H9 (cell line): ENCODE results near the gene MPG. TPM values are rescaled to one million over a fixed set of nuclear protein-coding genes. Genes with fewer than 3 reads are reported as not detected.

Experiments
- DNase-seq: peaks from one replicate; pipeline ENCODE4 v3.0.0-alpha.2; 2017
- H2AFZ ChIP-seq: one replicate; pipeline ENCODE4 v1.6.1; 2013; ENCODE audit warnings: mild to moderate bottlenecking, low read length, control low read depth, moderate library complexity
- H2AK5ac ChIP-seq: 2 replicates; pipeline ENCODE4 v1.6.1; 2013; ENCODE audit warnings: low read length, control low read depth, mixed read lengths; ENCODE audit not compliant: insufficient read length
- H2BK120ac ChIP-seq: one replicate; pipeline ENCODE4 v1.6.1; 2013; ENCODE audit warnings: low read depth, mild to moderate bottlenecking, low read length, control low read depth, inconsistent platforms; ENCODE audit not compliant: poor library complexity, severe bottlenecking
- H2BK12ac ChIP-seq: 2 replicates; pipeline ENCODE4 v1.6.1; 2013; ENCODE audit warnings: low read length, control low read depth, mixed read lengths, low read depth; ENCODE audit not compliant: insufficient read length
- H2BK15ac ChIP-seq: 2 replicates; pipeline ENCODE4 v1.6.1; 2013; ENCODE audit warnings: low read depth, low read length, control low read depth
- H2BK20ac ChIP-seq: one replicate; pipeline ENCODE4 v1.6.1; 2013; ENCODE audit warnings: low read depth, mild to moderate bottlenecking, low read length, control low read depth, inconsistent platforms; ENCODE audit not compliant: poor library complexity, severe bottlenecking
- H2BK5ac ChIP-seq: 2 replicates; pipeline ENCODE4 v1.6.1; 2013; ENCODE audit warnings: low read length, control low read depth, mixed read lengths; ENCODE audit not compliant: insufficient read length
- H3K14ac ChIP-seq: 2 replicates; pipeline ENCODE4 v1.6.1; 2013; ENCODE audit warnings: low read length, control low read depth; ENCODE audit not compliant: insufficient read depth
- H3K18ac ChIP-seq: 2 replicates; pipeline ENCODE4 v1.6.1; 2013; ENCODE audit warnings: low read depth, mild to moderate bottlenecking, mixed read lengths, low read length, control low read depth; ENCODE audit not compliant: insufficient read length
- H3K23ac ChIP-seq: 2 replicates; pipeline ENCODE4 v1.6.1; 2013; ENCODE audit warnings: low read length, control low read depth, mixed read lengths, low read depth; ENCODE audit not compliant: insufficient read length
- H3K23me2 ChIP-seq: 2 replicates; pipeline ENCODE4 v1.6.1; 2013; ENCODE audit warnings: low read depth, mild to moderate bottlenecking, mixed read lengths, low read length, control low read depth; ENCODE audit not compliant: insufficient read length, poor library complexity, severe bottlenecking
- H3K27ac ChIP-seq: 2 replicates; pipeline ENCODE4 v1.5.1; 2013; ENCODE audit warnings: low read length, control low read depth, mixed read lengths, low read depth; ENCODE audit not compliant: insufficient read length
- H3K27me3 ChIP-seq: 2 replicates; pipeline ENCODE4 v1.6.1; 2013; ENCODE audit warnings: low read length, control low read depth, inconsistent platforms; ENCODE audit not compliant: insufficient read depth
- H3K4ac ChIP-seq: 2 replicates; pipeline ENCODE4 v1.6.1; 2013; ENCODE audit warnings: low read depth, mild to moderate bottlenecking, control low read depth, inconsistent platforms, low read length, moderate library complexity
- H3K4me1 ChIP-seq: 2 replicates; pipeline ENCODE4 v1.6.1; 2013; ENCODE audit warnings: low read length, control low read depth, inconsistent platforms; ENCODE audit not compliant: insufficient read depth
- H3K4me2 ChIP-seq: 2 replicates; pipeline ENCODE4 v1.6.1; 2013; ENCODE audit warnings: low read length, control low read depth, mixed read lengths; ENCODE audit not compliant: insufficient read length, insufficient read depth
- H3K56ac ChIP-seq: 2 replicates; pipeline ENCODE4 v1.6.1; 2013; ENCODE audit warnings: low read depth, mild to moderate bottlenecking, mixed read lengths, low read length, control low read depth; ENCODE audit not compliant: insufficient read length
- H3K79me1 ChIP-seq: 2 replicates; pipeline ENCODE4 v1.6.1; 2013; ENCODE audit warnings: low read depth, mild to moderate bottlenecking, moderate library complexity, low read length, control low read depth, inconsistent platforms; ENCODE audit not compliant: insufficient read depth, poor library complexity, severe bottlenecking
- H3K79me2 ChIP-seq: 2 replicates; pipeline ENCODE4 v1.6.1; 2013; ENCODE audit warnings: low read length, control low read depth, inconsistent platforms; ENCODE audit not compliant: insufficient read depth
- H3K9ac ChIP-seq: 2 replicates; pipeline ENCODE4 v1.6.1; 2013; ENCODE audit warnings: low read length, control low read depth, mixed read lengths; ENCODE audit not compliant: insufficient read length; ENCODE audit errors: extremely low read depth
- H3K9me3 ChIP-seq: one replicate; pipeline ENCODE4 v1.6.1; 2013; ENCODE audit warnings: low read depth, low read length, inconsistent platforms; ENCODE audit not compliant: control insufficient read depth
- H3T11ph ChIP-seq: one replicate; pipeline ENCODE4 v1.6.1; 2013; ENCODE audit warnings: mild to moderate bottlenecking, low read length, control low read depth, inconsistent platforms
- H4K20me1 ChIP-seq: one replicate; pipeline ENCODE4 v1.6.1; 2013; ENCODE audit not compliant: control insufficient read depth, insufficient read length, insufficient read depth
- H4K5ac ChIP-seq: 2 replicates; pipeline ENCODE4 v1.6.1; 2013; ENCODE audit warnings: low read depth, mild to moderate bottlenecking, mixed read lengths, low read length, control low read depth; ENCODE audit not compliant: insufficient read length
- H4K8ac ChIP-seq: replicated peaks from 2 replicates; pipeline ENCODE4 v1.6.1; 2013; ENCODE audit warnings: low read length, control low read depth, mixed read lengths, low read depth; ENCODE audit not compliant: insufficient read length
- H4K91ac ChIP-seq: 2 replicates; pipeline ENCODE4 v1.6.1; 2013; ENCODE audit warnings: low read depth, mild to moderate bottlenecking, moderate library complexity, mixed read lengths, low read length, control low read depth; ENCODE audit not compliant: insufficient read length
- H3K27ac Mint-ChIP-seq, 3 experiments: 2 replicates in 2 of 3; 3 replicates in 1 of 3; pipeline ENCODE4 v1.8.0; 2020 to 2021; ENCODE audit warnings: mixed read lengths in 3 of 3, mild to moderate bottlenecking in 1 of 3, moderate library complexity in 1 of 3
- H3K27me3 Mint-ChIP-seq: 2 replicates; pipeline ENCODE4 v1.8.0; 2021; ENCODE audit warnings: low read depth, mild to moderate bottlenecking, moderate library complexity, mixed read lengths
- H3K36me3 Mint-ChIP-seq, 3 experiments: 2 replicates in 2 of 3; 3 replicates in 1 of 3; pipeline ENCODE4 v1.8.0; 2020 to 2021; ENCODE audit warnings: low read depth in 3 of 3, mixed read lengths in 3 of 3; ENCODE audit not compliant: insufficient read depth in 1 of 3
- H3K4me1 Mint-ChIP-seq, 2 experiments: 2 replicates each; pipeline ENCODE4 v1.8.0; 2020; ENCODE audit warnings: mixed read lengths in 2 of 2
- H3K4me3 Mint-ChIP-seq, 2 experiments: 2 replicates in 1 of 2; 3 replicates in 1 of 2; pipeline ENCODE4 v1.8.0; 2020 to 2021; ENCODE audit warnings: mild to moderate bottlenecking in 2 of 2, mixed read lengths in 2 of 2, moderate library complexity in 1 of 2
- H3K9me3 Mint-ChIP-seq, 2 experiments: 2 replicates in 1 of 2; 3 replicates in 1 of 2; pipeline ENCODE4 v1.8.0; 2020; ENCODE audit warnings: mild to moderate bottlenecking in 2 of 2, mixed read lengths in 2 of 2, moderate library complexity in 1 of 2
- CTCF ChIP-seq: fragments of 200-600 bp; sonication (generic); conservative IDR thresholded peaks from 3 replicates; pipeline ENCODE4 v1.8.0; 2021; ENCODE audit warnings: antibody characterized with exemption, mild to moderate bottlenecking
- WGBS: extraction: QIAGEN DNeasy Blood & Tissue Kit; methylation state at CpG from one replicate; pipeline ENCODE4 v1.1.7; 2013; ENCODE audit warnings: missing lambda C conversion rate, low lambda C conversion rate, mixed read lengths; ENCODE audit not compliant: insufficient read length; ENCODE audit errors: extremely low coverage; 5-methylcytosine and 5-hydroxymethylcytosine counted together
- total RNA-seq: library from RNA; stranded (reverse); gene quantifications from 2 replicates; pipeline ENCODE4 v1.2.1, GENCODE V29; 2021

Gene MPG
- total RNA-seq, 1 experiment from 2014 or later: 39.1 TPM

GRCh38 chr16:118857-119256, 40.8 kb downstream of the MPG start:
- H3K36me3 Mint-ChIP-seq: peaks cover 0 to 21% (median 15%) of the 10 kb centered on the region in 3 experiments; a peak in 5 of 7 replicates
- H3K9ac ChIP-seq: no peak overlapping the region
- no peak overlapping the region for H3K4me3 Mint-ChIP-seq
- no peak overlapping the region for H3K18ac ChIP-seq
- H3K27me3 Mint-ChIP-seq: no peaks in the 10 kb centered on the region
- H4K5ac ChIP-seq: no peak overlapping the region
- H2BK5ac ChIP-seq: no peak overlapping the region
- H3K4me1 Mint-ChIP-seq: peaks cover under 1% of the 10 kb centered on the region in 2 experiments; a peak in 3 of 4 replicates
- no peaks in the 10 kb centered on the region for H3K9me3 Mint-ChIP-seq
- H2AFZ ChIP-seq: no peak overlapping the region
- WGBS: no CpG with 5 or more reads among the region's 2 CpGs
- H3K23me2 ChIP-seq: no peaks in the 10 kb centered on the region
- H4K91ac ChIP-seq: no peak overlapping the region
- H3K27me3 ChIP-seq: no peaks in the 10 kb centered on the region
- no peak overlapping the region for H2BK120ac ChIP-seq
- no peak overlapping the region for H3K4me2 ChIP-seq
- no peak overlapping the region for H3K56ac ChIP-seq
- no peak overlapping the region for H2BK15ac ChIP-seq
- H3T11ph ChIP-seq: no peak overlapping the region
- no peak overlapping the region for H3K14ac ChIP-seq
- H3K27ac Mint-ChIP-seq: no peak overlapping the region
- H3K79me2 ChIP-seq: no peaks in the 10 kb centered on the region
- H3K23ac ChIP-seq: no peak overlapping the region
- no peaks in the 10 kb centered on the region for H3K9me3 ChIP-seq
- H3K27ac ChIP-seq: no peak overlapping the region
- no peak overlapping the region for H3K4ac ChIP-seq
- no peak for TF ChIP-seq CTCF
- H3K79me1 ChIP-seq: no peaks in the 10 kb centered on the region
- no peak overlapping the region for H2BK20ac ChIP-seq
- no peak overlapping the region for H2AK5ac ChIP-seq
- DNase-seq: no peak
- no peaks in the 10 kb centered on the region for H4K20me1 ChIP-seq
- no peaks in the 10 kb centered on the region for H3K4me1 ChIP-seq
- H2BK12ac ChIP-seq: no peak overlapping the region
- no peak overlapping the region for H4K8ac ChIP-seq
